HG03280 (cell line): ENCODE data around the gene OR51B2.
"Not testable (repeated sequence)": the region's sequence is repeated elsewhere in the genome, so short reads cannot be mapped to it uniquely, and the experiment has no call there.

ENCODE experiments used
- ATAC-seq: cut with Tn5 transposase; IDR thresholded peaks from one replicate; pipeline ENCODE4 v1.9.1; 2021; ENCODE audit warnings: mild to moderate bottlenecking, moderate library complexity; ENCODE audit not compliant: unreplicated experiment

OR51B2 gene

GRCh38 chr11:5313326-5314023, 10.6 kb downstream of the OR51B2 start:
- ATAC-seq, result not testable (repeated sequence)

GRCh38 chr11:5310423-5310822, 13.7 kb downstream of the OR51B2 start:
- no peak for ATAC-seq

- no peak for ATAC-seq
Observed at GRCh38 chr11:5307256-5308019, 16.7 kb downstream of the OR51B2 start.

- ATAC-seq, result no peak
Observed at GRCh38 chr11:5304046-5304445, 20.1 kb downstream of the OR51B2 start.

GRCh38 chr11:5303626-5304025, 20.5 kb downstream of the OR51B2 start:
- no peak for ATAC-seq

GRCh38 chr11:5301846-5302245, 22.3 kb downstream of the OR51B2 start, which contains the start of gene OR51B4:
Gene OR51B4, minus strand, starts transcription at chr11:5301946. Its CDS starts 0 bp downstream, at chr11:5301946.
- ATAC-seq, result no peak

- ATAC-seq, result no peak
Observed at GRCh38 chr11:5300251-5300650, 23.8 kb downstream of the OR51B2 start.

- no peak for ATAC-seq
Observed at GRCh38 chr11:5298451-5298850, 25.6 kb downstream of the OR51B2 start.

GRCh38 chr11:5297721-5298323, 26.3 kb downstream of the OR51B2 start:
- no peak for ATAC-seq

- not testable (repeated sequence) for ATAC-seq
Observed at GRCh38 chr11:5294342-5294995, 29.6 kb downstream of the OR51B2 start.

GRCh38 chr11:5293028-5293427, 31.1 kb downstream of the OR51B2 start:
- ATAC-seq, result no peak

GRCh38 chr11:5291207-5291838, 32.8 kb downstream of the OR51B2 start:
- peak; percentile 96 for ATAC-seq

GRCh38 chr11:5290106-5290505, 34.0 kb downstream of the OR51B2 start:
- no peak for ATAC-seq

GRCh38 chr11:5289696-5290095, 34.4 kb downstream of the OR51B2 start:
- no peak for ATAC-seq

- no peak for ATAC-seq
Observed at GRCh38 chr11:5288906-5289550, 35.1 kb downstream of the OR51B2 start.

GRCh38 chr11:5288108-5288905, 35.8 kb downstream of the OR51B2 start:
- ATAC-seq, result no peak

- ATAC-seq, result no peak
Observed at GRCh38 chr11:5286901-5287300, 37.2 kb downstream of the OR51B2 start.

- no peak for ATAC-seq
Observed at GRCh38 chr11:5286351-5286750, 37.7 kb downstream of the OR51B2 start.

GRCh38 chr11:5285703-5286340, 38.3 kb downstream of the OR51B2 start:
- no peak for ATAC-seq
